Activated T-helper 2 cell treated with anti-CD3 and anti-CD28 coated beads, Interferon-gamma antibody, Interleukin-2, Interleukin-4, amounts not matched to agents 10 μg/mL and 5 μg/mL and 100 μg/mL, durations not matched to agents 14 hours and 24 hours and 36 hours (primary cell): ENCODE results near the gene UBL4B. TPM values are rescaled to one million over a fixed set of nuclear protein-coding genes. Genes with fewer than 3 reads are reported as not detected.
A peak's percentile ranks its signal among the peaks of the same experiment; 100 is the strongest.

Experiments
- DNase-seq: peaks from one replicate; pipeline ENCODE4 v3.0.0; 2021; ENCODE audit warnings: low spot score
- H3K27ac Mint-ChIP-seq: one replicate; pipeline ENCODE4 v1.8.0; 2021; ENCODE audit warnings: mixed read lengths
- H3K27me3 Mint-ChIP-seq: one replicate; pipeline ENCODE4 v1.8.0; 2021; ENCODE audit warnings: low read depth, mixed read lengths
- H3K36me3 Mint-ChIP-seq: one replicate; pipeline ENCODE4 v1.8.0; 2021; ENCODE audit warnings: low read depth, mixed read lengths
- H3K4me1 Mint-ChIP-seq: one replicate; pipeline ENCODE4 v1.8.0; 2021; ENCODE audit warnings: low read depth, mixed read lengths
- H3K4me3 Mint-ChIP-seq: one replicate; pipeline ENCODE4 v1.8.0; 2021; ENCODE audit warnings: low read depth, mild to moderate bottlenecking, moderate library complexity, mixed read lengths
- H3K9me3 Mint-ChIP-seq: one replicate; pipeline ENCODE4 v1.8.0; 2021; ENCODE audit warnings: mixed read lengths
- intact Hi-C: fragments of 100-400 bp; cut with micrococcal nuclease; formaldehyde crosslinking; loops from one replicate; pipeline ENCODE4 v1.15.1; 2023
- total RNA-seq: library from RNA; stranded (reverse); gene quantifications from 2 replicates; pipeline ENCODE4 v1.2.3, GENCODE V29; 2022

Gene UBL4B
- total RNA-seq, 1 donor from 2014 or later = not detected

- no peaks in the 10 kb centered on the region for H3K36me3 Mint-ChIP-seq
- DNase-seq = peak; percentile 32
- peaks cover 2% of the 10 kb centered on the region for H3K4me1 Mint-ChIP-seq
- H3K27ac Mint-ChIP-seq = no peak overlapping the region
- no peaks in the 10 kb centered on the region for H3K9me3 Mint-ChIP-seq
- intact Hi-C loops = no loop called here
- H3K27me3 Mint-ChIP-seq = peaks cover 40% of the 10 kb centered on the region
- no peak overlapping the region for H3K4me3 Mint-ChIP-seq
Measured at GRCh38 chr1:110155878-110156522, 43.8 kb downstream of the UBL4B start.

DNA sequence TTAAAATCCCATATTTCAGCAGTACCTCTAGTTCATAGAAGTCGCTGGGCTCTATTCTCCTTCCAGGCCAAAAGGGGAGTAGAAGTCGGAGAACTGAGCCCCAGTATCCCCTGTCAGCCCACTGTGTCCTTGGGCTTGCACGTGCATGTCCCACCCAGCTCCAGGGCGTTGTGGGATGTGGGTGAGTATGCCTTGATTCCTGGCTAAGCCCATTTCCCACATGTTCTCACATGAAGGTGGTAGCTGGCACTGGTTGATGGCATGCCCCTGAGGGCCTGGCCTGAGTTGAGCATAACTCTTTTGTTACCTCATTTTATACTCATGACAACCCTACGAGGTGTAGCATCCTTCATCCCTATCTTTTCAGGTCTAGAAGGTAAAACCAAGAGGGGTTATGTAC is 46.0 kb downstream of the UBL4B start:
- peaks cover 19% of the 10 kb centered on the region for H3K27me3 Mint-ChIP-seq
- H3K4me1 Mint-ChIP-seq = peaks cover 2% of the 10 kb centered on the region
- no peak overlapping the region for H3K27ac Mint-ChIP-seq
- DNase-seq = no peak
- H3K4me3 Mint-ChIP-seq = no peak overlapping the region
- H3K9me3 Mint-ChIP-seq = no peaks in the 10 kb centered on the region
- intact Hi-C loops = no loop called here
- no peaks in the 10 kb centered on the region for H3K36me3 Mint-ChIP-seq

DNA sequence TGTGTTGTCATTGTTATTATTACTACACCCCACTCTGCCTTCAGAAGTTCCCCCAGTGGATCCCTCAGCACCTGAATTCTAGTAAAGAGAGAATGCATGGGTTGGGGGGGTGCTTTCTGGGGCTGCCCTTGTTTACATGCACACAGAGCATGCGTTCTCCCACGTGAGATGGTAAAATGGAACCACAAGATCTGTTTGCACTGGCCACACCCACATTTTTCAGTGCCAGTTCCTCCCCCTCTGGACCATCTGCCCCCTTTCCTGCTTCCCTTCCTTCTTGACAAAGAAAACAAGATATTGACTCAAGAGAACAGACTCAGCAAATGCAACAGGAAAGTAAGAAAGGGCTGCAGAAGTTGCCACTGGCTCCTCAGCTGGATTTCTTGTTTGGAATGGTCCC is 46.9 kb downstream of the UBL4B start:
- intact Hi-C loops = no loop called here
- DNase-seq = no peak
- Mint-ChIP-seq H3K36me3 (no peaks in the 10 kb centered on the region), H3K27ac (no peak overlapping the region), H3K9me3 (no peaks in the 10 kb centered on the region), H3K4me1 (peaks cover 2% of the 10 kb centered on the region), H3K4me3 (no peak overlapping the region), H3K27me3 (peaks cover 13% of the 10 kb centered on the region)

DNA sequence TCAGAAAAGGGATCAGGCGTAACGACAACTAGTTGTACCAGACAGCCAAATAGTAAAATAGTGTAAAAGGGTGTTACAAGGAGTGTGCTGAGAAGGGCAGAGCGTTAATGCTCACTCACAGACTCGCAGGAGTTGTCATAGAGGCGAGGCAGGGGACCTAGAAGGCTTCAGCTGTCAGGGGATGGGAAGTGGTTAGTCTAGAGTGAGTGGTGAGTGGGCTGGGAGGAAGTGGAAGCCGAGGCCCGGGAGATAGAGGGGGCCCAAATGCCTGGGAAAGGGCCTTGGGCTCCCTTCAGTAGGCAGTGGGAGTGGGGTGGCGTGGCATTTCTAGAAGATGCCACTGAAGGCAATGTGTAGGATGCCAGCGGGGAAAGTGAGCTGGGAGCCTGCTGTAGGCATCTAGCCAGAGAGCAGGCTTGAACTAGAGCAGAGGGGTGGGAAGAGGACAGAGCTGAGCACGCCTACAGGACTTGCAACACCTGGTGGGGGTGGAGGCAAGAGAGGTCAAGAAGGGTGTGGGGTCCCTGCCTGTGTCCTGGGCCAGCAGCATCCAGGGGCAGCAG is 48.4 kb downstream of the UBL4B start:
- H3K36me3 Mint-ChIP-seq = no peaks in the 10 kb centered on the region
- no peaks in the 10 kb centered on the region for H3K9me3 Mint-ChIP-seq
- no peak overlapping the region for H3K4me3 Mint-ChIP-seq
- no peak for DNase-seq
- H3K27me3 Mint-ChIP-seq = peaks cover 7% of the 10 kb centered on the region
- H3K27ac Mint-ChIP-seq = no peak overlapping the region
- intact Hi-C loops = no loop called here
- H3K4me1 Mint-ChIP-seq = peaks cover 2% of the 10 kb centered on the region

- Mint-ChIP-seq H3K36me3 (no peaks in the 10 kb centered on the region), H3K27ac (no peak overlapping the region), H3K27me3 (peaks cover 7% of the 10 kb centered on the region), H3K9me3 (no peaks in the 10 kb centered on the region), H3K4me3 (no peak overlapping the region), H3K4me1 (peaks cover 2% of the 10 kb centered on the region)
- intact Hi-C loops = no loop called here
- no peak for DNase-seq
Measured at GRCh38 chr1:110161165-110161564, 48.9 kb downstream of the UBL4B start.

DNA sequence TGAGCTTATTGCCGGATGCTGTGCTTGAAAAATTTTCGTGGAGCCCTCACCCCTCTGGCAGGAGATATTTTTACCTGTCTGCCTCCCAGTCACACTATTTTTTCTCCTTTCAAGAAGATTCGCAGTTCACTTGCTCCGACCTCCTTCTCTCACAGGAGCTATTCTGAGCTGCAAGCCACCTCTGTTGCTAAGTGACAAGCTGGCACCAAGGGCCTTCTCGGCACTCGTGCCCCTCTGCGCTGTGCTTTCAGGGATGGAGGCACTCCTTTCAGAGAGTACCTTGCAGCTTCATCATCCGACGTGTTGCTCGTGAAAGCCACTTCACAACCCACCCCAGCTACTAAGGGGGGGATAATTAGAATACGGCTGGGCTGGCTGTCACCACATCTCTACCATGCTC is 49.6 kb downstream of the UBL4B start:
- DNase-seq = no peak
- H3K27me3 Mint-ChIP-seq = peaks cover 2% of the 10 kb centered on the region
- H3K4me1 Mint-ChIP-seq = peaks cover 2% of the 10 kb centered on the region
- H3K4me3 Mint-ChIP-seq = no peak overlapping the region
- H3K36me3 Mint-ChIP-seq = no peaks in the 10 kb centered on the region
- no peaks in the 10 kb centered on the region for H3K9me3 Mint-ChIP-seq
- H3K27ac Mint-ChIP-seq = no peak overlapping the region
- intact Hi-C loops = no loop called here

Other genes with a start within 250 kb of the UBL4B start
- gene CSF1, start 201.6 kb upstream of the UBL4B start, total RNA-seq = 251 and 252 TPM in 2 replicates
- 85.8 and 86.5 TPM in 2 replicates for gene AHCYL1, start 127.7 kb upstream of the UBL4B start, total RNA-seq
- gene STRIP1, start 77.8 kb upstream of the UBL4B start, total RNA-seq = 37.4 and 39.1 TPM in 2 replicates
- gene ALX3, start 41.8 kb upstream of the UBL4B start, total RNA-seq = not detected in 2 replicates
- gene SLC6A17, start 38.1 kb downstream of the UBL4B start, total RNA-seq = 0.41 and 0.46 TPM in 2 replicates
- gene KCNC4, start 97.9 kb downstream of the UBL4B start, total RNA-seq = 30.6 and 31.1 TPM in 2 replicates
- 55.5 TPM in 2 replicates for gene RBM15, start 226.9 kb downstream of the UBL4B start, total RNA-seq